WI38 (cell line): ENCODE data around the gene ZNF638.
"Not testable (repeated sequence)": the region's sequence is repeated elsewhere in the genome, so short reads cannot be mapped to it uniquely, and the experiment has no call there.

Experiments
- H3K4me3 ChIP-seq: 2 replicates; pipeline ENCODE4 v1.5.1; 2011; ENCODE audit warnings: low read depth, mild to moderate bottlenecking, control low read depth, low read length
- CTCF ChIP-seq: IDR thresholded peaks from 2 replicates; pipeline ENCODE4 v1.5.1; 2012; ENCODE audit warnings: low read depth, mild to moderate bottlenecking, control low read depth, low read length

ZNF638 gene

GRCh38 chr2:71393216-71393615 lies 61.6 kb downstream of the ZNF638 start:
- TF ChIP-seq CTCF = no peak
- H3K4me3 ChIP-seq = no peak overlapping the region

GRCh38 chr2:71395471-71395870 lies 63.9 kb downstream of the ZNF638 start:
- H3K4me3 ChIP-seq = no peak overlapping the region
- TF ChIP-seq CTCF = no peak

- no peak for TF ChIP-seq CTCF
- no peak overlapping the region for H3K4me3 ChIP-seq
Observed at GRCh38 chr2:71402427-71402826, 70.8 kb downstream of the ZNF638 start.

GRCh38 chr2:71409611-71410010 lies 78.0 kb downstream of the ZNF638 start:
- no peak overlapping the region for H3K4me3 ChIP-seq
- TF ChIP-seq CTCF = no peak

- H3K4me3 ChIP-seq = no peak overlapping the region
- no peak for TF ChIP-seq CTCF
Observed at GRCh38 chr2:71410696-71411095, 79.1 kb downstream of the ZNF638 start.

- H3K4me3 ChIP-seq = not testable (repeated sequence)
Observed at GRCh38 chr2:71416866-71417265, 85.3 kb downstream of the ZNF638 start.

GRCh38 chr2:71417300-71418202 lies 86.0 kb downstream of the ZNF638 start:
- no peak overlapping the region for H3K4me3 ChIP-seq
- TF ChIP-seq CTCF = no peak

- TF ChIP-seq CTCF = no peak
- no peak overlapping the region for H3K4me3 ChIP-seq
Observed at GRCh38 chr2:71419145-71419544, 87.6 kb downstream of the ZNF638 start.
